Lower leg skin (tissue), 4 donors: ENCODE data around the gene SLC29A1. TPM values are rescaled to one million over a fixed set of nuclear protein-coding genes. Genes with fewer than 3 reads are reported as not detected.
"Not testable (repeated sequence)": the region's sequence is repeated elsewhere in the genome, so short reads cannot be mapped to it uniquely, and the experiment has no call there.

Experiments used
- DNase-seq, 2 donors: peaks; one replicate each; pipeline ENCODE4 v3.0.0-alpha.2; 2019; ENCODE audit warnings: low spot score in 2 of 2
- H3K4me3 ChIP-seq: fragments of 200-600 bp; sonication (generic); 2 replicates; pipeline ENCODE4 v1.5.1; 2017; ENCODE audit warnings: mild to moderate bottlenecking, low read depth; ENCODE audit not compliant: poor library complexity, severe bottlenecking
- CTCF ChIP-seq, 3 donors: fragments of 450-650 bp; IDR thresholded peaks; one replicate each; pipeline ENCODE4 v1.5.1; 2016; ENCODE audit warnings: antibody characterized with exemption in 3 of 3, mild to moderate bottlenecking in 3 of 3, moderate library complexity in 2 of 3
- POLR2A ChIP-seq, 2 donors: fragments of 450-650 bp; IDR thresholded peaks; one replicate each; pipeline ENCODE4 v1.6.1; 2016 to 2017; ENCODE audit warnings: antibody characterized with exemption in 2 of 2, mild to moderate bottlenecking in 1 of 2, moderate library complexity in 1 of 2
- WGBS, 2 donors: methylation state at CpG; one replicate each; pipeline ENCODE4 v1.1.5; 2018; 5-methylcytosine and 5-hydroxymethylcytosine counted together
- intact Hi-C: fragments of 100-400 bp; cut with DNase I; formaldehyde crosslinking; loops from one replicate; pipeline ENCODE4 v1.15.0; 2023; ENCODE audit warnings: low total_unique reads
- total RNA-seq, 4 donors: library from RNA; depleted of rRNA; stranded (reverse); fragments of >200 nt; gene quantifications; one replicate each; pipeline ENCODE4 v1.1.0, GENCODE V29; 2016

Gene SLC29A1
- total RNA-seq, 4 donors from 2014 or later: 54.6 to 86.4 (median 82.5) TPM

- TF ChIP-seq CTCF (IDR thresholded peaks at IDR 0.05) (no peak), POLR2A (IDR thresholded peaks at IDR 0.05) (no peak)
- DNase-seq: no peak
- intact Hi-C loops: no loop called here
- 92 to 95% methylated on average over 10 of the region's 10 CpGs for WGBS, 2 donors
- H3K4me3 ChIP-seq: no peak overlapping the region
Observed at GRCh38 chr6:44230034-44230675, 6.8 kb downstream of the SLC29A1 start.

DNA sequence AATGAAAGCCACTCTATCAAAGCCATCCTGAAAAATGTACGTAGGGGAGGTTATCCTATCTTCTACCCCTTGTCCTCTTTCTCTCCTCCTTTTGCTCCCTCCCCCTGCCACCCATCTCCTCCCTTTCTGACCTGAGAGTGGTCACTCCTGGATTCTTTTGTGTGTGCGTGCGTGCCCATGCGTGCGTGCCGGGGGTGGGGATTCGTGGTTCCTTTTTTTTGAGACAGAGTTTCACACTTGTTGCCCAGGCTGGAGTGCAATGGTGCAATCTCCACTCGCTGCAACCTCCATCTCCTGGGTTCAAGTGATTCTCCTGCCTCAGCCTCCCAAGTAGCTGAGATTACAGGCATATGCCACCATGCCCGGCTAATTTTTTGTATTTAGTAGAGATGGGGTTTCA lies 8.0 kb downstream of the SLC29A1 start:
- H3K4me3 ChIP-seq, DNase-seq, intact Hi-C loops: not testable (repeated sequence)
- WGBS, 2 donors: 87 to 92% methylated on average over 9 of the region's 9 CpGs

GRCh38 chr6:44232676-44233566 lies 9.5 kb downstream of the SLC29A1 start:
- no peak overlapping the region for H3K4me3 ChIP-seq
- no peak for DNase-seq
- intact Hi-C loops: no loop called here
- TF ChIP-seq CTCF (IDR thresholded peaks at IDR 0.05) (no peak), POLR2A (IDR thresholded peaks at IDR 0.05) (no peak)
- 80 to 82% methylated on average over 15 to 16 of the region's 16 CpGs for WGBS, 2 donors

DNA sequence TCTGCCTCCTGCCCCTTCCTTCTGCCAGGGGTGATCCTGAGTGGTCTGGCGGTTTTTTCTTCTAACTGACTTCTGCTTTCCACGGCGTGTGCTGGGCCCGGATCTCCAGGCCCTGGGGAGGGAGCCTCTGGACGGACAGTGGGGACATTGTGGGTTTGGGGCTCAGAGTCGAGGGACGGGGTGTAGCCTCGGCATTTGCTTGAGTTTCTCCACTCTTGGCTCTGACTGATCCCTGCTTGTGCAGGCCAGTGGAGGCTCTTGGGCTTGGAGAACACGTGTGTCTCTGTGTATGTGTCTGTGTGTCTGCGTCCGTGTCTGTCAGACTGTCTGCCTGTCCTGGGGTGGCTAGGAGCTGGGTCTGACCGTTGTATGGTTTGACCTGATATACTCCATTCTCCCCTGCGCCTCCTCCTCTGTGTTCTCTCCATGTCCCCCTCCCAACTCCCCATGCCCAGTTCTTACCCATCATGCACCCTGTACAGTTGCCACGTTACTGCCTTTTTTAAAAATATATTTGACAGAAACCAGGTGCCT lies 10.2 kb downstream of the SLC29A1 start:
- 56 to 60% methylated on average over 11 to 14 of the region's 14 CpGs for WGBS, 2 donors
- DNase-seq: no peak
- no peak overlapping the region for H3K4me3 ChIP-seq
- intact Hi-C loops: no loop called here
- TF ChIP-seq POLR2A (IDR thresholded peaks at IDR 0.05) (no peak), CTCF (IDR thresholded peaks at IDR 0.05) (no peak)

- no peak overlapping the region for H3K4me3 ChIP-seq
- no peak for TF ChIP-seq POLR2A (IDR thresholded peaks at IDR 0.05)
- peak in 1 of 3 donors; percentile 42 for TF ChIP-seq CTCF (IDR thresholded peaks at IDR 0.05)
- WGBS, 2 donors: 24 to 30% methylated on average over 5 of the region's 5 CpGs
- DNase-seq: peak; percentile 72 to 93
- intact Hi-C loops: loop anchor here (5.0 kb wide), 1 partner anchor 62 kb away; no protein-coding TSS in a partner anchor
Observed at GRCh38 chr6:44234101-44235025, 11.0 kb downstream of the SLC29A1 start.
